ENCODE results near the gene C11orf16. TPM values are rescaled to one million over a fixed set of nuclear protein-coding genes. Genes with fewer than 3 reads are reported as not detected.

C11orf16 gene
- total and polyA plus RNA-seq, 4 experiments from 2014 or later, result 0.10 TPM; not detected in 3

GRCh38 chr11:8956860-8957259 is 24.1 kb upstream of the C11orf16 start:
- Histone ChIP-seq H3K4me1 (ENCODE audit: insufficient read depth, low read length) (peaks cover 10% of the 10 kb centered on the region), H3K9me3 (ENCODE audit: control insufficient read depth in 1 of 2, low read length in 2 of 2) (no peaks in the 10 kb centered on the region), H3K36me3 (ENCODE audit: insufficient read depth, low read length) (peaks cover 21% of the 10 kb centered on the region), H3K4me3 (ENCODE audit: low read length in 2 of 2) (no peak overlapping the region), H3K27me3 (ENCODE audit: insufficient read depth, low read length) (no peaks in the 10 kb centered on the region), H3K27ac (ENCODE audit: low read depth, low read length) (no peak overlapping the region)
- Mint-ChIP-seq H3K36me3 (peaks cover 20 to 51% of the 10 kb centered on the region in 2 donors), H3K4me1 (peaks cover 12 to 28% (median 19%) of the 10 kb centered on the region in 4 donors), H3K27ac (peak overlapping the region in 4 of 7 donors; percentile 13 to 53 (median 32)), H3K4me3 (no peak overlapping the region), H3K9me3 (no peaks in the 10 kb centered on the region), H3K27me3 (no peaks in the 10 kb centered on the region)
- intact Hi-C loops (cut with micrococcal nuclease), result no loop called here
- no peak for DNase-seq
- CTCF ChIA-PET (ENCODE audit: partially characterized antibody), result interaction anchor here (1.0 to 3.2 kb wide), 3 partner anchors 9 to 42 kb away, joined by 3 to 9 read pairs (median 6); no protein-coding TSS in a partner anchor
- POLR2A ChIA-PET (ENCODE audit: partially characterized antibody), result no interaction called here

- peaks cover 0 to 2% of the 10 kb centered on the region in 2 donors for H3K27me3 Mint-ChIP-seq
- H3K9me3 ChIP-seq (ENCODE audit: control insufficient read depth in 1 of 2, low read length in 2 of 2), result no peaks in the 10 kb centered on the region
- no peak overlapping the region for H3K4me3 Mint-ChIP-seq
- peaks cover 45% of the 10 kb centered on the region for H3K36me3 ChIP-seq (ENCODE audit: insufficient read depth, low read length)
- no peaks in the 10 kb centered on the region for H3K9me3 Mint-ChIP-seq
- CTCF ChIA-PET (ENCODE audit: partially characterized antibody), result interaction anchor here (1.4 to 3.1 kb wide), 2 partner anchors 11 to 189 kb away, joined by 3 to 19 read pairs; no protein-coding TSS in a partner anchor
- DNase-seq, result no peak
- H3K27ac ChIP-seq (ENCODE audit: low read depth, low read length), result no peak overlapping the region
- intact Hi-C loops (cut with micrococcal nuclease), result no loop called here
- H3K36me3 Mint-ChIP-seq, result peaks cover 47 to 62% of the 10 kb centered on the region in 2 donors
- H3K4me1 ChIP-seq (ENCODE audit: insufficient read depth, low read length), result no peaks in the 10 kb centered on the region
- POLR2A ChIA-PET (ENCODE audit: partially characterized antibody), result no interaction called here
- no peaks in the 10 kb centered on the region for H3K4me1 Mint-ChIP-seq
- H3K4me3 ChIP-seq (ENCODE audit: low read length in 2 of 2), result no peak overlapping the region
- H3K27ac Mint-ChIP-seq, result no peak overlapping the region
- H3K27me3 ChIP-seq (ENCODE audit: insufficient read depth, low read length), result no peaks in the 10 kb centered on the region
Observed at GRCh38 chr11:8948886-8949285, 16.1 kb upstream of the C11orf16 start.

- no peaks in the 10 kb centered on the region for H3K4me1 ChIP-seq (ENCODE audit: insufficient read depth, low read length)
- no peaks in the 10 kb centered on the region for H3K27me3 ChIP-seq (ENCODE audit: insufficient read depth, low read length)
- Mint-ChIP-seq H3K27me3 (peaks cover 0 to 2% of the 10 kb centered on the region in 2 donors), H3K4me1 (no peaks in the 10 kb centered on the region), H3K27ac (peak overlapping the region in 1 of 7 donors; percentile 5), H3K36me3 (peaks cover 36 to 47% of the 10 kb centered on the region in 2 donors), H3K4me3 (no peak overlapping the region), H3K9me3 (no peaks in the 10 kb centered on the region)
- H3K9me3 ChIP-seq (ENCODE audit: control insufficient read depth in 1 of 2, low read length in 2 of 2), result no peaks in the 10 kb centered on the region
- H3K27ac ChIP-seq (ENCODE audit: low read depth, low read length), result no peak overlapping the region
- ChIA-PET CTCF (ENCODE audit: partially characterized antibody) (interaction anchor here (1.0 to 3.1 kb wide), 2 partner anchors 10 to 13 kb away, joined by 3 to 19 read pairs; no protein-coding TSS in a partner anchor), POLR2A (ENCODE audit: partially characterized antibody) (no interaction called here)
- no peak for DNase-seq
- no peak overlapping the region for H3K4me3 ChIP-seq (ENCODE audit: low read length in 2 of 2)
- H3K36me3 ChIP-seq (ENCODE audit: insufficient read depth, low read length), result peaks cover 33% of the 10 kb centered on the region
- intact Hi-C loops (cut with micrococcal nuclease), result no loop called here
Observed at GRCh38 chr11:8947230-8947943, 14.6 kb upstream of the C11orf16 start.

GRCh38 chr11:8942518-8943066 is 9.8 kb upstream of the C11orf16 start, which contains the start of gene ASCL3:
ASCL3 (minus strand) TSS chr11:8943016; CDS start chr11:8938161, 4,855 bp downstream.
- peaks cover 7% of the 10 kb centered on the region for H3K36me3 ChIP-seq (ENCODE audit: insufficient read depth, low read length)
- Mint-ChIP-seq H3K4me3 (no peak within 1 kb of the TSS), H3K9me3 (no peaks in the 10 kb centered on the region), H3K36me3 (peaks cover 7 to 8% of the 10 kb centered on the region in 2 donors), H3K27ac (no peak within 1 kb of the TSS), H3K27me3 (peaks cover 8 to 11% of the 10 kb centered on the region in 2 donors), H3K4me1 (no peaks in the 10 kb centered on the region)
- intact Hi-C loops (cut with micrococcal nuclease), result no loop called here
- CTCF ChIA-PET (ENCODE audit: partially characterized antibody), result interaction anchor here (0.8 kb wide), 1 partner anchor 17 kb away, joined by 3 read pairs; no protein-coding TSS in a partner anchor
- POLR2A ChIA-PET (ENCODE audit: partially characterized antibody), result no interaction called here
- H3K27me3 ChIP-seq (ENCODE audit: insufficient read depth, low read length), result no peaks in the 10 kb centered on the region
- no peak for DNase-seq
- H3K27ac ChIP-seq (ENCODE audit: low read depth, low read length), result no peak within 1 kb of the TSS
- no peaks in the 10 kb centered on the region for H3K4me1 ChIP-seq (ENCODE audit: insufficient read depth, low read length)
- H3K4me3 ChIP-seq (ENCODE audit: low read length in 2 of 2), result no peak within 1 kb of the TSS
- no peaks in the 10 kb centered on the region for H3K9me3 ChIP-seq (ENCODE audit: control insufficient read depth in 1 of 2, low read length in 2 of 2)

- Mint-ChIP-seq H3K36me3 (no peaks in the 10 kb centered on the region), H3K9me3 (no peaks in the 10 kb centered on the region), H3K4me1 (no peaks in the 10 kb centered on the region), H3K27ac (peak overlapping the region in 1 of 7 donors; percentile 1), H3K27me3 (peaks cover 8 to 11% of the 10 kb centered on the region in 2 donors), H3K4me3 (no peak overlapping the region)
- Histone ChIP-seq H3K4me1 (ENCODE audit: insufficient read depth, low read length) (no peaks in the 10 kb centered on the region), H3K4me3 (ENCODE audit: low read length in 2 of 2) (no peak overlapping the region), H3K36me3 (ENCODE audit: insufficient read depth, low read length) (no peaks in the 10 kb centered on the region), H3K27ac (ENCODE audit: low read depth, low read length) (no peak overlapping the region), H3K27me3 (ENCODE audit: insufficient read depth, low read length) (no peaks in the 10 kb centered on the region), H3K9me3 (ENCODE audit: control insufficient read depth in 1 of 2, low read length in 2 of 2) (no peaks in the 10 kb centered on the region)
- ChIA-PET CTCF (ENCODE audit: partially characterized antibody) (no interaction called here), POLR2A (ENCODE audit: partially characterized antibody) (no interaction called here)
- DNase-seq, result no peak
- intact Hi-C loops (cut with micrococcal nuclease), result no loop called here
Observed at GRCh38 chr11:8941341-8942103, 8.8 kb upstream of the C11orf16 start.

- Mint-ChIP-seq H3K27me3 (peaks cover 6 to 11% of the 10 kb centered on the region in 2 donors), H3K36me3 (no peaks in the 10 kb centered on the region), H3K9me3 (no peaks in the 10 kb centered on the region), H3K4me3 (no peak overlapping the region), H3K27ac (no peak overlapping the region), H3K4me1 (peaks cover 0 to 3% (median under 1%) of the 10 kb centered on the region in 4 donors)
- no peaks in the 10 kb centered on the region for H3K9me3 ChIP-seq (ENCODE audit: control insufficient read depth in 1 of 2, low read length in 2 of 2)
- intact Hi-C loops (cut with micrococcal nuclease), result no loop called here
- no peaks in the 10 kb centered on the region for H3K27me3 ChIP-seq (ENCODE audit: insufficient read depth, low read length)
- H3K4me3 ChIP-seq (ENCODE audit: low read length in 2 of 2), result no peak overlapping the region
- no peaks in the 10 kb centered on the region for H3K36me3 ChIP-seq (ENCODE audit: insufficient read depth, low read length)
- H3K4me1 ChIP-seq (ENCODE audit: insufficient read depth, low read length), result no peaks in the 10 kb centered on the region
- ChIA-PET CTCF (ENCODE audit: partially characterized antibody) (interaction anchor here (0.6 kb wide), 1 partner anchor 22 kb away, joined by 3 read pairs; no protein-coding TSS in a partner anchor), POLR2A (ENCODE audit: partially characterized antibody) (no interaction called here)
- DNase-seq, result no peak
- H3K27ac ChIP-seq (ENCODE audit: low read depth, low read length), result no peak overlapping the region
Observed at GRCh38 chr11:8937659-8938058, 4.9 kb upstream of the C11orf16 start.

- Histone ChIP-seq H3K4me3 (ENCODE audit: low read length in 2 of 2) (no peak overlapping the region), H3K36me3 (ENCODE audit: insufficient read depth, low read length) (no peaks in the 10 kb centered on the region), H3K9me3 (ENCODE audit: control insufficient read depth in 1 of 2, low read length in 2 of 2) (no peaks in the 10 kb centered on the region), H3K4me1 (ENCODE audit: insufficient read depth, low read length) (no peaks in the 10 kb centered on the region), H3K27ac (ENCODE audit: low read depth, low read length) (no peak overlapping the region), H3K27me3 (ENCODE audit: insufficient read depth, low read length) (no peaks in the 10 kb centered on the region)
- intact Hi-C loops (cut with micrococcal nuclease), result no loop called here
- H3K9me3 Mint-ChIP-seq, result no peaks in the 10 kb centered on the region
- ChIA-PET CTCF (ENCODE audit: partially characterized antibody) (no interaction called here), POLR2A (ENCODE audit: partially characterized antibody) (no interaction called here)
- H3K4me3 Mint-ChIP-seq, result peak overlapping the region in 1 of 8 donors; percentile 24
- peaks cover 6 to 11% of the 10 kb centered on the region in 2 donors for H3K27me3 Mint-ChIP-seq
- no peaks in the 10 kb centered on the region for H3K36me3 Mint-ChIP-seq
- H3K27ac Mint-ChIP-seq, result no peak overlapping the region
- DNase-seq, result no peak
- peaks cover 0 to 3% (median under 1%) of the 10 kb centered on the region in 4 donors for H3K4me1 Mint-ChIP-seq
Observed at GRCh38 chr11:8937159-8937558, 4.4 kb upstream of the C11orf16 start.
